Medulla oblongata (tissue), 1 donor: ENCODE measurements around the gene PPA1.
"Not testable (repeated sequence)": the region's sequence is repeated elsewhere in the genome, so short reads cannot be mapped to it uniquely, and the experiment has no call there.

ENCODE experiments used
- DNase-seq: peaks from one replicate; pipeline ENCODE4 v3.0.0-alpha.2; 2015; ENCODE audit errors: extremely low spot score

PPA1 gene

DNA sequence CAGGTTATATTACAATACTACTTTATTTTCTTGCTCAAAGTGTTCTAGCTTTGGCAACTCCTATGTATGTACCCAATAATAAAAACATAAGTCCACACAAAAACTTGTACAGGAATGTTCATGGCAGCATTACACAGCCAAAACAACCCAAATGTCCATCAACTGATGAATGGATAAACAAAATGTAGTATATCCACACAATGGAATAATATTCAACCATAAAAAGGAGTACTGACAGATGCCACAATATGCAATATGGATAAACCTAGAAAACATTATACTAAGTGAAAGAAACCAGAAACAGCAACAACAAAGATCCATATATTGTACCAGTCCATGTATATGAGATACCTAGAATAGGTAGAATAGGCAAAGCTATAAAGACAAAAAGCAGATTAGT is 21.0 kb downstream of the PPA1 start:
- DNase-seq = no peak

DNA sequence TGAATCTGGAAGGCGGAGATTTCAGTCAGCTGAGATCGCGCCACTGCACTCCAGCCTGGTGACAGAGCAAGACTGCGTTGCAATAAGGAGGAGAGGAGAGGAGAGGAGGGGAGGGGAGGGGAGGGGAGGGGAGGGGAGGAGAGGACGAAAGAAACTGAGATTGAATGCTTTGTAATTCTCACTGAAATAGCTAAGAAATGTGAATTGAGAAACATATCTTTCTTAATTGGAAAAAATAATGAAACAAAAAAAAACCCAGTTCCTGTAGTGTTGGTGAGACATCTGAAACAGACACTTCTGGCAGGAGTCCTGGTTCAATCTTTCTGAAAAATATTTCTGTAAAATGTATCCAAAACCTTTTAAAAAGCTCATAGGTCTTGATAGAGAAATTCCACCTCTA is 26.5 kb downstream of the PPA1 start:
- DNase-seq = no peak

DNA sequence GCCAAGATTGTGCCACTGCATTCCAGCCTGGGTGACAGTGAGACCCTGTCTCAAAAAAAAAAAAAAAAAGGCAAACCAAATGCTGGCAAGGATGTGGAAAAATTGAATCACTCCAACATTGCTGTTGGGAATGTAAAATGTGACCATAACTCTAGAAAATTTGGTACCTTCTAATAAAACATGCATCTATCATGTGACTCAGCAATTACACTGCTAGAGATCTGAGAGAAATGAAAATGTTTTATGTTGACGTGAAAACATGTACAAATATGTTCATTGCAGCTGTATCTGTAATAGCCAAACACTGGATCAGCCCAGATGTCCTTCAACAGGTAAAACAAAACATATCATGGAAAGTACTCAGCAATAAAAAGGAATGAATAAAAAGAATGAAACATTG is 32.1 kb downstream of the PPA1 start:
- DNase-seq = no peak

DNA sequence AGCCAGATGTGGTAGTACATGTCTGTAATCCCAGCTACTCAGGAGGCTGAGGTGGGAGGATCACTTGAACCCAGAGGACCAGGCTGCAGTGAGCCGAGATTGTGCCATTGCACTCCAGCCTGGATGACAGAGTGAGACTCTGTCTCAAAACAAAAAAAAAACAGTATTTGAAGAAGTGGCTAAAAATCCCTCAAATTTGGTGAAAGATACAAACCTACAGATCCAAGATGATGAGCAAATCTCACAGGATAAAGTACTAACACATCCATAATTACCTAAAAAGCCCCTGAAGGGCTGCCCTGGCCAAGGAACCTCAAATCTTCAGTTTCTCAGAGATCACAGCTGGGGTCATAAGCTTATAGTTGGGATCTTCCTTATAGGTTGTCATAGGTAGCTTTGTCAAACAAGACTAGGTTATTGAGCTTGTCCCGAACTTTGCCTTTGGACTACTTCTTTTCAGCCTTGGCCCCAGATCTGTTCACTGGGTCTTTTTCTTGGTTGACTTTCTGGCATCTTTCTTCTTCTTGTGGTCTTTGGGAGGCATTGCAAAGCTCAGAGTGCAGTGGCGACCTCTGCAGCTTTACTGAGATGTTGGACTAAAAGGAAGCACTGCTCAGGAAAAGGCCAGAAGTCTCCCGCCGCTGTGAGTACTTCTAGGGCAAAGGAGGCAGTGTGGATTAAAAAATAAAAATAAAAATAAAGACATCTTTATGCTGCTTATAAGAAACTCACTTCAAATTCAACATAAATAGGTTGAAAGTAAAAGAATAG is 34.3 kb downstream of the PPA1 start:
- no peak for DNase-seq

DNA sequence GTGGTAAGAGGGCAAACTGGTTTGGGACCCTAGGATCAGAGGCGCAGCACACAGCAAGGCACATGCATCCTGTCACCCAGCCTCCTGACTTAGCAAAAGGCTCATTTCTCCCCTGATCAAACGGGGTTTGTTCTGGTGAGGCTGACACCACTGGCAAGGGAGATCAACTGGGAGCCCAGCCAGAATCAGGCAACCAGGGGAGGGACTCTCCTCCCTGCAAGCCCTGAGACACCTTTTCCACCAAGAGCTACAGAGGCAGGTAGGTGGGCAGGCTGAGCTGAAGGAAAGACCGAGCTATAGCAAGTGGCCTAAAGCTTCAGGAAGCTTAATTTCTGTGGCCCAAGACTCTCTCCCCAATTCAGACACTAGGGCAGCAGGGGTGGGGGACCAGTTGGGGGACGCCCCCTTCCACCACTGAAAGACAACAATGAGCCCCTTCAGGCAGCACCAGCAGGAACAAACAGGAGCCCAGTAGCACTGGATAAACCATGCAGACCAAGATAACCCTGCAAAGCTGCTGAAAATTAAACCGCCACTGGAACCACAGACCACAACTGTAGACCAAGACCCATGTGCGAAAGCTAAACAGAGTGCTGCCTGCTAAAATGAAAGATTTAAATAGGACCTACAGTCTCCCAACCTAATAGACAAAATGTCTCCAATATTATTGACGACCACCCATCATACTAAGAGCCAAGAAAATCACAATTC is 35.8 kb downstream of the PPA1 start:
- DNase-seq = peak; percentile 82

DNA sequence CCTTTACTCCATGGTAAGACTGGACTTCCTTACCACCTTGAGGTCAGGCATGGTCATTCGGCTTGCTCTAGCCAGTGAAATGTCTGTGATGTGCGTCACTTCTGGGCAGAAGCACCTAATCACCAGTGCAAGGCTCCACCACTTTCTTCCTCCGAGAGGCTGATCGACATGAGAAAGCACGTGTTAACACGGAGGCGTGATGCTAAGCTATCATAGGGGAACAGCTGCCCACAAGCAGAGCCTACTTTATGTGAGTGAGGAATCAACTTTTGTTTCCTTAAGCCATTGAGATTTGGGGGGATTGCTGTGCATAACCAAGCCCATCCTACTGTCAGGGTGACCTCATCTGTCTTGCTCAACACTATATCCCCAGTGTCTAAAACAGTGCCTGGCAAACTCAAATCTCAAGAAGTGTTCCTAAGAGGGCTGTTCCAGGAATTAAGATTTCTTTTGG is 39.8 kb downstream of the PPA1 start:
- DNase-seq = no peak

DNA sequence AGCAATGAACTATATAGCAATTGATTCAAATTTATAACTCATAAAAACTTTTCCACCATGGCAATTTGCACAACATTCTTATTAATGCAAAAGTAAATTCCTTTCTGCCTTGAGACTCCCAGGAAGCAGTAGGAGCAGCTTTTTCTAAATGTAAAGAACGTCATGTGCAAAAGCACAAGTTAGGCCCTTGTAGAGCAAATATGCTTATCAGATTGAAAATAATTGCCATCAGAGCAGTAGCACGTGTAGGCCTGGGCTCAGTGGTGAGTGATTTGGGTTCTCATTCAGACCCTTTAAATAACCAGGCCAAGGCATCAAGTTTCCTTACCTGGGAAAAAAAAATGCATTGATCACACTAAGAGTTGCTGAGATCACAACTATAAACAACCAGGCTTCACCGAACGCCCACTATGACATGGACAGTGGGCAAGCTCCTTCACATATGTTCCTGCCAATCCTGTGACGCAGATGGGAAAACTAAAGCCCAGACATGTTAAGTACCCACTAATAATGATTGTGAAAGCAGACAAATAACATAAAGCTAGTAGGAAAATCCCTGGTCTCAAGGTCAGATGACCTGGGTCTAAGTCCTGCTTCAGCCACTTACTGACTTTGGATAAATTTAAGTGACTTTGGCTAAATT is 40.8 kb downstream of the PPA1 start:
- DNase-seq = no peak

DNA sequence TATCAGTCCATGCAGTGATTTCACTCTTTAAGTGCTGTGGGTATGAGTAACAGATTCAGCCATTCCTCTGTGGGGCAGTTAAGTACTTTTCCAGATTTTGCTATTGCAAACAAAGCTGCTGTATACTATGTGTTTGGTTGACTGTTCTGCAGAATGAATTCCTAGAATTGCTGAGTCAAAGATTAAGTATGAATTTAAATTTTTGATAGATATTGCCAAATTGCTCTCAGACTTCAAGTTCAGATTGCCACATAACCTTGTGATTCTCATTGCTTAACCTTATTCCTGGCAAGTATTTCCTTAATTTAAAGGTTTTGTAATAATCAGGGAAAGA is 41.3 kb downstream of the PPA1 start:
- no peak for DNase-seq

DNA sequence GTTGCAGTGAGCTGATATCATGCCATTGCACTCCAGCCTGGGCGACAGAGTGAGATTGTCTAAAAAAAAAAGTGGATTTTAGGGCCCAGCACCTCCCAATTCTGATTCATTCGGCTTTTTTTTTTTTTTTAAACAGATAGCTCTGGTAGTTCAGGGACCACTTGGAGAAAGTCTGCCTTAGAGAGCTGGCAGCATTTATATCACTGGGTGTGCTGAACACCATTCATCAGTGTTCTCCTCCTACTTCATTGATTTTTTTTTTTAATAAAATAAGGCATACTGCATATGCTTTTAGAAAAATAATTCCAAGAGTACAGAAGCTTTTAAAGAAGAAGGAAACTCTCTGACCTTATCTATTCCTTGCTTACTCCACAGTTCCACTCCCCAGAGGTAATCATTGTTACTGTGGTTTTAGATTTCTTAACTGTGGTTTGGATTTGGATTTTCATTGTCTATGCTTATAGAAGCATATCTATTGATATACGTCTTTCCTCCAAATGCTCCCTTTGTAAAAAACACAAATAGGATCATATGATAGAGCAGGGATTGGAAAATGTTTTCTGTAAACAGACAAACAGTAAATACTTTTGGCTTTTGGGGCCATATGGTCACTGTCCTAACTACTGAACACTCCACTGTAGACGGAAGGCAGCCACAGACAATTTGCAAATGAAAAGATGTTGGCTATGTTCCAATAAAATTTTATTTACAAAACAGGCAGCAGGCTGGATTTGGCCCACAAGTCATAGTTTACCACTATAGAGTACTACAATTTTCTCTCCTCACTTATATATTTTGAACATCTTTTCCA is 41.9 kb downstream of the PPA1 start:
- no peak for DNase-seq

DNA sequence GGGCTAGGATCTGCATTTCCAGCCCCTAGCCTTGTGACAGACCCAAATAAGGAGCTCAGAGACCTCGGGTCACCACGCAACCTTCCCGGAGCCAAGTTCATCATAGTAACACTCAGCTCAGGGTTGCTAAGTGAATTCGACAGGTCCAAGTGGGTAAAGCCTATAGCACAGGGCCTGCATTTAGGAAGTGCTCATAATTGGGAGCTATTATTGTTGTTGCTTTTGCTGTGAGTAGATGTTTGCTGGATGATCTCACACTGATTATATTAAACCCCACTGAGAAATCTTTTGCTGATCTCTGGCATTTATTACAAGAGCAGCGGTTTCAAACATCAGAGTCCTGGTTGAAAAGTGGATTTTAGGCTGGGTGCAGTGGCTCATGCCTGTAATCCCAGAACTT is 42.6 kb downstream of the PPA1 start:
- no peak for DNase-seq

DNA sequence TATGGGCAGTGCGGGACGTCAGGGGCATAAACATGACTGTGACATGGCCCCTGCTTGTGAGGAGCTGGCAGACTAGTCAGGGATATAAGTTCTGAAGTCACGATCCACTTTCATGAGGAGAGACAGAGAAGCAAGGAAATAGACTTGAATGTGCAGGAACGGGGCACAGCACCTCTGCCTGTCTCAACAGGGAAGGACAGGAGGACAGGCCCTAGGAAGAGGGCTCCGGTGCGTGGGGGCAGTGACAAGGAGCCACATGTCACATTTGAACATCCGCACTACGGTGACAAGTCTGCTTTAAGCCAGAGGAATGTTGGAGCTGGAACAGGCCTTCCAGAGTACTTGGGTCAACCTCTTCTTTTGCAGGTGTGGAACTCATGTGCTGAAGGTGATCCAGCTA is 43.1 kb downstream of the PPA1 start:
- no peak for DNase-seq

DNA sequence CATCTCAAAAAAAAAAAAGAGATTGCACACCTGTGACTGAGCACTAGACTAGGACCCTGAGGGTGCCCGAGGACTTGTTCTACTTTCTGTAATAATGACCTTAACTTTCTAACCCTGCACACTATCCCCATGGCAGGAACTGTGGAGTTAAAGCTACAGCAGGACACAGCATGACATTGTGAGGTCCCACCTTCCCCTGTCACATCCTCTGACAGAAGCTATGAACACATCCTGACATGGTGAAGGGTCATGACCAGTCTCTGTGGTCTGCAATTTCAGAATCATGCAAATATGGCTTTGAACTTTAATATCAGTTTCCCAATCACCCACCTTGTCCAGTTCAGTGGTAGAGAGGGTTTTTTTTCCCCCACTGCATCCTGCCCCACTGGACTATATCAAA is 44.5 kb downstream of the PPA1 start:
- DNase-seq = no peak

DNA sequence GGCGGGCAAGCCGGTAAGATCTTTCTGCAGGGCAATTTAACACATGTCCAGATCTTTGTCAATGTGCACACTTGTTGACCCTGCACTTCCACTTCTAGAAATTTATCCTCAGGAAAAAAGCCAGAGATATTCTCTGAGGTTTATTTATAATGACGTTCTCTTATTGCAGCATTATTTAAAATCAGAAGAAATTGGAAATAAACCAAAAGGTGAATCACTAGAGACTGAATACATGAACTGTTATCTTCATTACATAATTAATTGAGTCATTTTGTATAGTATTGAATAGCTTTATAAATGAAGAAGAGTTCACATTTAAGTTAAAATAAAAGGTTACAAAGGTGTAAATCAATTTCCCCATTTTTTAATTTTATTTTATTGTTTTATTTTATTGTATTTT is 46.7 kb downstream of the PPA1 start:
- DNase-seq = no peak

DNA sequence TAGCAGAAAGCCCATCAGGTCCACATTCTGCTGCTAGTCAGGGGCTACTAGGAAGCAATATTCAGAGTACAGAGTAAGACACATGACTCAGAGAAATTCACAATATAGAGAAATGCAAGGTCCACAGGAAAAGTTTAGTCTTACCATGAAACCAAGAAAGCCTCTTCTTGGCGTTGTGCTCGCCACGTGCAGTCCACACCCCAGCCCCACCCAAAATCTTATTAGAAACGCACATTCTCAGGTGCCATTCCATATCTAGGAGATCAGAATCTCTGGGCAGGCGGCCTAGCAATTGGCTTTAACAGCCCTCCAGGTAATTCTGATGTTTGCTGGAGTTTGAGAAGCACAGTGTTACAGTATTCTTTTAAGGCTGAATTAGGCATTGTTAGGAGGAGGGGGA is 47.1 kb downstream of the PPA1 start:
- no peak for DNase-seq

DNA sequence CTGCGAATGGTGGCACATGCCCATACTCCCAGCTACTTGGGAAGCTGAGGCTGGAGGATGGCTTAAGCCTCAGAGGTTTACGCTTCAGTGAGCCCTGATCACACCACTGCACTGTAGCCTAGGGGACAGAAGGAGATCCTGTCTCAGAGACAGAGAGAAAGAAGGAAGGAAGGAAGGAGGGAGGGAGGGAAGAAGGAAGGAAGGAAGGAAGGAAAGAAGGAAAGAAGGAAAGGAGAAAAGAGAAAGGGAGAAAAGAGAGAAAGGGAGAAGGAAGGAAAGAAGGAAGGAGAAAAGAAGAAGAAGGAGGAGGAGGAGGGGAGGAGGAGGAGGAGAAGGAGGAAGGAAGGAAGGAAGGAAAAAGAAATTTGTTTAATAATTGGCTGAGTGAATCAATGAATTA is 49.9 kb downstream of the PPA1 start:
- no peak for DNase-seq

DNA sequence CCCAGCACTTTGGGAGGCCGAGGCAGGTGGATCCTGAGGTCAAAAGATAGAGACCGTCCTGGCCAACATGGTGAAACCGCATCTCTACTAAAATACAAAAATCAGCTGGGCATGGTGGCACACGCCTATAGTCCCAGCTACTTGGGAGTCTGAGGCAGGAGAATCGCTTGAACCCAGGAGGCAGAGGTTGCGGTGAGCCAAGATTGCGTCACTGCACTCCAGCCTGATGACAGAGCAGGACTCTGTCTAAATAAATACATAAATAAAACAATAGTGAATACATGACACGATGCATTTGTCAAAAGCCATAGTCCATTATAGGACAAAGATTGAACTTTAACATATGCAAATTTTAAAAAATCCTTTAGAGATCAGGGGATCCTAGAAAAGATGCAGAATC is 54.0 kb downstream of the PPA1 start:
- not testable (repeated sequence) for DNase-seq

DNA sequence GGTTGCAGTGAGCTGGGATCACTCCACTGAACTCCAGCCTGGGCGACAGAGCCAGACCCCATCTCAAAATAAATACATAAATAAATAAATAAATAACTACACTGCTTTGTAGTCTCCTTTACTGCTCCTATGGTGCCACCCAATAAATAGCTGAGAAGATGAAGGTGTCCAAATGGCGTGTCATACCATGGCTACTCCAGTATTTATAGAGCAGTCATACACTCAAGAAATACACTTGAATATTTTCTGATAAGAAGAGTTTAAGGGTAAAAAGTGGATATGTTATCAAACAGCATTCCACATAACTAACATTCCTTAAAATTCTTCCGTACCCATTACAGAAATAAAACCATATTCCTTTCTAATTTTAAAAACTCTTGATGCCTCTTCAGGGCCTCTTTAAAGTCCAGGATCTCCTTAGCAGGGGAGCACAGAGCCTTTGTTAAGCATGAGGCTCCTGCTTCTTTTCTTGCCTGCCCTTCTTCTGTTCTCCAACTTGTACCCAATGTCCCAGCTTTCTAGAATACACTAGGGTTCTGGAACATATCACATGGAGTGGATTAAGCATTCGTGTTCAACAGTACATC is 55.0 kb downstream of the PPA1 start:
- no peak for DNase-seq

DNA sequence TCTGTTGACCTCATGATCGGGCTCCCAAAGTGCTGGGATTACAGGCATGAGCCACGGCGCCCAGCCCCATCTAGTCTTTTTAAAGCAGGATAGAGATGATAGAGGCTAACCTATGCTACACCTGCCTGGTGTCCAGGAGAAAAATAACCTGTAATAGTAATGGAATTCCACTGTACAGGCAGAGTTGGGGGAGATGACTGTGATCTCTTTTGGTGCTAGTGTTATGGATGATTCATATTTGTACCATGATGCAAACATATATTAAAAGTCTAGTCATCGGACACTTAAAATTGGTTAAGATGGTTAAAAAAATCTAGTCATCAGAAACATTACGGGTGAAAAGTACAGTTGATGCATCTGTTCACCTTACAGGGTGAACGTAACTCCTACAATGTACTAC is 56.8 kb downstream of the PPA1 start:
- DNase-seq = no peak

DNA sequence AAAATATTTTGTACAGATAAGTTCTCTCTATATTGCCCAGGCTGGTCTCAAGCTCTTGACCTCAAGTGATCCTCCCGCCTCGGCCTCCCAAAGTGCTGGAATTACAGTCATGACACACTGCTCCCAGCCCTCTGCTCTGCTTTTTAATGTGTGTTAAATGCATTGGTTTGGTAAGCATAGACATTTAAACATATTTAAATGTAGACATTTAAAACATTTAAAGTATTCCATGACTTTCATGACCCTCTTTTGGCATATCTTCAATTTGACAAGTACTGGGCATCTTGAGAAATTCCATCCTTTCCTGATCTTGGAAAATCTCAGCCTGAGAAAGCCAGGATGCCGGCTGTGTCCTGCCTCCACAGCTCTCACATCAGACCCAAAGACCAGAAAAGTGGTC is 57.7 kb downstream of the PPA1 start:
- no peak for DNase-seq

DNA sequence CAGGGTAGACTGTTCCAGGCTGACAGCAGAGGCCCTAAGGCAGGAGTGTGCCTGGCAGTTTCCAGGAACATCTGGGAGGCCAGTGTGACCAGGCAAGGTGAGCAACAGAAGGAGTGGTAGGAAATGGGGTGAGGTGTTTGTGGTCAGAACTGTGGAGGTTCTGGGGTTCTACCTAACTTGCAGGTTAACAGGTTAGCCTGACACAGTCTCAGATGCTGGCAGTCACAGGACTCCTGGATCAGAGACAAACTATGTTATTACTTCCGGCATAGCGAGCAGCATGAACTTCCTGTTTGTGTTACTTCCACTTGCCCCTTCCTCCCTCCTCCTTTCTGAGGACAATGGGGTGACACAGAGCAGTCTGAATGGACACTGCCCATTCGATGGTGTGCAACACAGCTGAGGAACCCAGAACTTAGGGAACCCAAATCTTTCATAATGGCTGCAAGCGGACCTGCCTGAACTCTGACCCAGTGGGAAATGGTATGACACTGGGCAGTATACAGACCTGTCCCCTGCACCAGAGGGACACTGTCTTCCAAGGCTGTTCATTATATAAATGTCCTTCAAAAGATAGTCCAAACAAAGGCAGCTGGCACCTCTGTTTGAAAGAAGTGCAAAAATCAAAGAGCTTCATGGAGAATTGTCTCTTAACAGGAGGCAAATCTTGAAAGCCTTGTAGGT is 59.0 kb downstream of the PPA1 start:
- DNase-seq = peak; percentile 43

DNA sequence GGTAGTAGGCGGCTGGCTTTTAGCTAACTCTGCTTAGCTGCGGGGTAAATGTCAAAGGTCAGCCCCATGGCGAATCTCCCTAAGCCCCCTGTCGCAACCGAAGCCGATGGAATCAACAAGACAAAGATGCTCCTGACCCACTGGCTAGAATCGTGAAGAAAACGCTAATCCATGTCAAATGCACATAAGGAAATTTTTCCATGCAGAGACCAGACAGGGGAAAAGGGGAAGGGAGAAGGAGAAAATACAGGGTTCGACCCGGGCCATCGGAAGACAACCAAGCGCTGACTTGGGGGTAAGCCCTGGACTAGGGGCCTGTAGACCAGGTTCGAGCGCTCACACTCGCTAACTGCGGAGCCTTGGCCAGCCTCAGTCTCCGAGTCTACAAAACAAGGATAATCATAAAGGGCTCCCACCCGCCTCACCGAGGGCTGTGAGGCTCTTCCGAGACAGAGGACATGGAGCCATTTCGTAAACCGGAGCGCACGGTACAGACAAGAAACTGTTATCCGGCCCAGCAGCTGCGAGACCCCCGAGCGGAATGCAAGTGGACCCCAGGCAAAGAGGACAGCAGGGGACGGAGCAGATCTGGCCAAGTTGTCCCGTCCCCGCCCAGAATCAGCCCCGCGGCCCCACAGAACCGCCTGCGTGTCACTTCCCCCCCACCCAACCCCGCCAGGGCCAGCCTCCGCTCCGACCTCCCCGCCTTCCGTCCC is 63.4 kb downstream of the PPA1 start:
- no peak for DNase-seq
